GM18858 (cell line): Measurements from ENCODE around the gene NRG3.

Experiments
- ATAC-seq: cut with Tn5 transposase; IDR thresholded peaks from one replicate; pipeline ENCODE4 v1.9.1; 2021; ENCODE audit not compliant: unreplicated experiment

The NRG3 gene

DNA sequence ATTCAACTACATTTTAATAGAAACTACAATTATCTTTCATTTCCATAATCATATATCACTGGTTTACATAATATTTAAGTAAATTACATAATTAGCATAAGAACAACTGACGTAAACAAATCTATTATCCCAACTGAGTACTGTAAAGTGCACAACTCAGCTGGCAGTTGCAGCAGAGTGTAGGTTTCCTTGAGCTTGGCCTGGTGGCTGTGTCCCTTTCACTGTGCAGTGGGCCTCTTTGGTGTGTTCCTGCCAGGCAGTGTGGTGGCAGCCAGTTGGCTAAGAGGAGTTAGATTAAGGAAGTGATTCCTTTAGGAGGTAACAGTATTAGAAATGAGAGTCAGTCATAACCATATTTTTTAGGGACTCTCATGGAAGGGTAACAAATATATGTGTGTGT is 7.0 kb downstream of the NRG3 start:
- ATAC-seq = no peak

- no peak for ATAC-seq
Measured at GRCh38 chr10:81884856-81885255, 9.9 kb downstream of the NRG3 start.

DNA sequence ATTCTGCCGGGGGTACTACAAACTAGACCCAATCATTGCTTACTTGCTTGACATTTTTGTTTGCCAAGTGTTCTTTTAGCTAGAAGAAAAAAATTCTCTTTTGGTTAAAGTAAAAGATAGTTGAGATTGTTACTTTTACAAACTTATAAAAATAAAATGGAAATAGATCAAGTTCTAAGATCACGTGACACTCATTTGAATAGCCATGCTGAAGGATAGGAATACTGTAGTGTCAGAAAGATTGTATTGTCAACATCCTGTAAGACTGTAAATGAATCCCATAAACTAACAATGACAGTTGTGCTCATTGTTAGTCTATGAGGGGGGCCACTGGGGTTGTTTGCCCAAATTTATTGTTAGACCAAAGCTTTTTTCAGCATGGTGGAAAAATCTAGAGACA is 10.5 kb downstream of the NRG3 start:
- ATAC-seq = no peak

- no peak for ATAC-seq
Measured at GRCh38 chr10:81886939-81887338, 11.9 kb downstream of the NRG3 start.

- ATAC-seq = no peak
Measured at GRCh38 chr10:81889181-81889769, 14.3 kb downstream of the NRG3 start.

DNA sequence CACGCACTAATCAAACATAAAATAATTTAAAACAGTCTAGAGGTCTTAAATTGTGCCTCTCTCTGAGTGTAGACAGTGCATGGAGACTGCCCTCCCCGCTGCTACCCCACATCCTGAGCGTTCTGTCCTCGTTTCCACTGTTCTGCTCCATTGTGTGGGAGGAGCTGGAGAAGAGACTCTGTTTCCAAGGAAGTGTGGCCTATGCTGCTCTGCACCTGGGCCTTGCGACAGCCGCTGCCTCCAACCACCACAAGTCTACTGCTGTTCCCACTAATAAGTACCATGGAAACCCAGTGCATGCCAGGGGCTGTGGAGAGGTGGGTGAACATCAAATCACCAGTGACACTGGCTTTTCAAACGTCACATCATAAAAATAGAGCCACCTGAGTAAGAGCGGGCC is 19.6 kb downstream of the NRG3 start:
- ATAC-seq = no peak

- ATAC-seq = no peak
Measured at GRCh38 chr10:81898518-81898917, 23.5 kb downstream of the NRG3 start.

- no peak for ATAC-seq
Measured at GRCh38 chr10:81900989-81901388, 26.0 kb downstream of the NRG3 start.

DNA sequence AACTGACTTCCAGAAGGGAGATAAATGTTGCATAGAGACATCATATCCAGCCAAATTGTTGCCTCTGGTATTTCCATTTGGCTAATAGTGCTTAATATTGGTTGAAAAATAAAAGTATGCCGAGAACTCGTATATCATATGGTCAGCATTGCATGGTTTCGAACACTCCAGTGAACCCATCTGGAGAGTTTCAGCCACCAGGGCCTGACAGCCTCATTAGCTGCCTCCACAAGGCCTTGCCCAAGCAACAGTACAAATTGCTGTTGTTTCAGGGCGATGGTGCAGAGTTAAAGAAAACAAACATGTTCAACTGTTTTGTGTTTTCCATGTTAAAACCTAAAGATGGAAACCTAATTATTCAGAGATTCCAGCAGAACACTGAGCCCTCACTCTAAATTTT is 28.5 kb downstream of the NRG3 start:
- no peak for ATAC-seq

DNA sequence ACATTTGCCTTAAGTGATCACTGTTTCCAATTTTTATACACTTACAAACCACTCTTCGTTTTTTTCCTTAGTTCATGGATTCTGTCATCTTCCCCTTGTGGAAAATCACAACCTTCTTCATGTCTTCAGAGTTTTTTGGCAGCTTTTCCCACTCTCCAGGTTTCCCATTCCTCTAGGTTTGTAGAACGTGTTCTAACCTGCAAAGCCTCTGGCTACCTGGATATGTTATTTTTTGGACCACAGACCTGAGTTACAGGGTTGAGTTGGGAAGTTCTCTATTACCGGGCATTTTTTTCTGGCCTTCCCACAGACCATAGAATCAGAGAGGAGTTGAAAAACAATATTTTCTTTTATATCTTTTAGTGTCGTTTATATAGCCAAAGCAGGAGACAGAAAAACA is 30.2 kb downstream of the NRG3 start:
- no peak for ATAC-seq

- no peak for ATAC-seq
Measured at GRCh38 chr10:81909453-81909852, 34.5 kb downstream of the NRG3 start.

GRCh38 chr10:81911328-81911727 is 36.3 kb downstream of the NRG3 start:
- ATAC-seq = no peak

DNA sequence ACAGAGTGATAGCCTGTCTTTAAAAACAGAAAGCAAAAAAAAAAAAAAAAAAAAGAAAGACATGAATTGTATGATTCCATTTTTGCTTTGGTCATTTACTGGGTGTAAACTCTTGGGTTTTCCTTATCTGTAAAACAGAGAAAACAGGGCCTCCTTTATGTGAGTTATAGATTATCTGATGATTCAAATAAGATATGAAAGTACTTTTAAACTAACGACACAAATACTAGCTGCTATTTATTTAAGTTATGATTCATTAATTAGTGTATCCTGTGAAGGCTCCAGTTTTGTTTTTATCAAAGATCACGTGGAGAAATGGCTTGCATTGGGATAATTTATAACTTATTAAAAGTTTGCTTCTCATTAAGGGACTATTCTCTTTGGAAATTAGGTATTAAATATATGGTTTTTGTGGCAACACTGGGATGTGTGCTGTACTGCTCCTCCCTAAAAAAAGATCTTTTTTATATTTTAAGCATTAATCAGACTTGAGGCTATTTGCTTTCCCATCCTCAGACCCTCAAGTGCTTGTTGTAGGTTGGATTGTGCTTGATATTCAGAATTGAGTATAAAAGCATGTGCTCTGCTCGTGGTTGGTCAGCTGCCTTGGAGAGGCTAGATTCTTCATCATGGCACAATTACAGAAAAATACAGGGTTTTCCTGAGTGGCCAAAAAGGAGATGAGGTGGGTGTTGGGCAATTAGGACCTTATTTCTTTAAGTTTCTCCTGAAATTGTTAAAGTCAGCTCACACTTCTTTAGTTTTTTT is 39.9 kb downstream of the NRG3 start:
- ATAC-seq = no peak

DNA sequence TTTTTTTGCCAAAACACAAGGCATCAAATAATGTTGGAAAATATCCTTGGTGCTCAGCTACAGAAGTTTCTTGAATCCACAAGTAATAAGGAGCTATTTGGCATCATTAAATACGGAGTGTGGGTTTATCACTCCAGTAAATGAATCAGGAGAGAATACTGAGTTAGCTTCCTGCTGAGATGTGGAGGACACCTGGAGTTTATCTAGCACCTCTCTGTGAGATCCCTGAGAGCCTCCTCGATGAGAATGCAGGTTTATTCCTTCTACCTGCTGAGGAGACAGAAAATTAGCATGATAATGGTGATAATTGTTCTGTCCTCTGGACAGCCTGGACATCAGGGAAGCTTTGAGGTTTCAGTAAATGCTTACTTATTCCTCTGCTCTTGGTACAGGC is 40.5 kb downstream of the NRG3 start:
- no peak for ATAC-seq

- ATAC-seq = no peak
Measured at GRCh38 chr10:81917666-81918065, 42.7 kb downstream of the NRG3 start.

GRCh38 chr10:81918766-81919165 is 43.8 kb downstream of the NRG3 start:
- no peak for ATAC-seq

DNA sequence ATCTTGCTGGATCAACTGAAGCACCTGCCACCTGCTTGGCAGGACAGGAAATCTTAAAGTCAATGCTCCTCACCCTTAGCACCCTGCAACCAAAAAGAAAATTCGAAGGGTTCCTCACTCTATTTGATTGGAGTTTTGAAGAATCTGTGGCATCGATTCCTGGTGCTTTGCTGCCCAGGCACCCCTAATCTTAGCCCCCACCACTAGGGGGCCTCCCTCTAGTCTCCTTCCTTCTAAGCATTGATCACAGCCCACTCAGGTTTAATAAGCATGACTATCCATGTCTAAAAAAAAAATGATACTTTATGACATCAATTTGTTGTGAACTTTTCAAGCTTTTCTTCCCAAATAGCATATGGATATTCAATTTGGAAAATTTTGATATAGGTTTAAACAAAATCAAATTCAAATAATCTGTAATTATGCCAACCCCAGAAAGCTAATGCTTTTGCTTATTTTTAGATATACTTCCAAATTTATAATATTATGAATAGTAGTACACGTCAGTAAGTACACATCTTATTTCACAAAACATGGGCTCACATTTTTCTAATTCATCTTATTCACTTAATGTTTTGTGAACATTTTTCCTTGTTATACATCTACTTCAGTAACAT is 45.3 kb downstream of the NRG3 start:
- ATAC-seq = peak; percentile 65

DNA sequence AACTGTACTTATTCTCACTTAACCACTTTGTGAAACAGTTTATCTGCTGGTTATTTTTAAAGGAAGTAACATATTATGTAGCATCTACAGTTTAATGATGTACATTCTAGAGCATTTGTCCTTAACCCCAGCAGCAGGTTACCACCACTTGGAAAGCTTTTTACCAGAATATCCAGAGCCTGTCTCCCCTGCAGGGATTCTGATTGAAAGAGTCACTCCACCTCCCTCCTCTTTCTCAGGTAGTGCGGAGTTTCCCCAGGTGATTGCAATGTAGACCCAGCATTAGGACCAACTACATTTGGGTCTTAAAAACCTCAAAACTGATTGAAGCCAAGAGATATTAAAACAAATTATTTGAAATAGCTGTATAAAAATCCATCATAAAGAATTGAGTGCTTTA is 53.1 kb downstream of the NRG3 start:
- no peak for ATAC-seq

GRCh38 chr10:81943583-81943982 is 68.6 kb downstream of the NRG3 start:
- no peak for ATAC-seq

GRCh38 chr10:81944609-81945008 is 69.6 kb downstream of the NRG3 start:
- no peak for ATAC-seq

- no peak for ATAC-seq
Measured at GRCh38 chr10:81949283-81949682, 74.3 kb downstream of the NRG3 start.

DNA sequence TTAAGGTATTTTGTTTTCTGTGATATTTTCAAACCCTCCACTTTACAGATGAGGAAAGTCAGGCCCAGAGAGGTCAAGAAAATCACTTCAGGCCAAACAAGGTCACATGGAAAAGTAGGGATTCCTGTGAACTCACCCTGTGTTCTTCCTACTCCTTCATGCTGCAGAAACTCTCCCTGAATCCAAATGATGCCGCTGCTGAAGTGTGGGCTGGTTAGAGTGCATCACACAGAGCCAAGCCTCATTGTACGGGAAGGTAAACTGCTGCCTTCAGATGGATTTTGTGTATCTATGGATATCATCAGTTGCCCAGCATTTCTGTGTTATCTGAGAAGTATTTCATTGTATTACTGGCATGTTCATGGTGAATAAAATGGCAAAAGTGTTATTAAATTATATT is 75.4 kb downstream of the NRG3 start:
- ATAC-seq = no peak

- no peak for ATAC-seq
Measured at GRCh38 chr10:81953420-81953819, 78.4 kb downstream of the NRG3 start.
